Activated B cell treated with CpG ODN at 0.5 μM for 24 hours (primary cell): ENCODE results near the gene RYK. TPM values are rescaled to one million over a fixed set of nuclear protein-coding genes. Genes with fewer than 3 reads are reported as not detected.
A peak's percentile ranks its signal among the peaks of the same experiment; 100 is the strongest.

Experiments used
- ATAC-seq: fragments of 200-7000 bp; cut with Tn5 transposase; one replicate; pipeline ENCODE4 v1.10.0; 2021; ENCODE audit warnings: low read depth, mild to moderate bottlenecking, moderate library complexity
- CTCF ChIA-PET: fragments of 350-600 bp; sonication (Branson Sonifier 250); formaldehyde crosslinking; loops from one replicate; lab custom pipeline; 2021; ENCODE audit warnings: antibody characterized with exemption; lab: Charles Lee
- POLR2A ChIA-PET: fragments of 350-600 bp; sonication (Branson Sonifier 250); formaldehyde crosslinking; loops from one replicate; lab custom pipeline; 2021; ENCODE audit warnings: antibody characterized with exemption; lab: Charles Lee
- DNase-seq: peaks from one replicate; pipeline ENCODE4 v3.0.0; 2022
- H3K27ac Mint-ChIP-seq: one replicate; pipeline ENCODE4 v1.8.0; 2020; ENCODE audit warnings: mixed read lengths
- H3K27me3 Mint-ChIP-seq: one replicate; pipeline ENCODE4 v1.8.0; 2021; ENCODE audit warnings: mixed read lengths
- H3K36me3 Mint-ChIP-seq: one replicate; pipeline ENCODE4 v1.8.0; 2021; ENCODE audit warnings: low read depth, mixed read lengths
- H3K4me1 Mint-ChIP-seq: one replicate; pipeline ENCODE4 v1.8.0; 2021; ENCODE audit warnings: mixed read lengths
- H3K4me3 Mint-ChIP-seq: one replicate; pipeline ENCODE4 v1.8.0; 2020; ENCODE audit warnings: mild to moderate bottlenecking, mixed read lengths
- H3K9me3 Mint-ChIP-seq: one replicate; pipeline ENCODE4 v1.8.0; 2020; ENCODE audit warnings: mixed read lengths
- CTCF ChIP-seq: fragments of 200-600 bp; IDR thresholded peaks from one replicate; pipeline ENCODE4 v1.8.0; 2022; ENCODE audit warnings: antibody characterized with exemption, mild to moderate bottlenecking
- intact Hi-C: fragments of 100-400 bp; cut with micrococcal nuclease; formaldehyde crosslinking; loops from one replicate; pipeline ENCODE4 v1.15.1; 2024
- total RNA-seq: library from RNA; stranded (reverse); gene quantifications from 2 replicates; pipeline ENCODE4 v1.2.3, GENCODE V29; 2022

The RYK gene
- total RNA-seq, 1 donor from 2014 or later: 38.8 TPM

GRCh38 chr3:134216191-134216764 lies 34.4 kb downstream of the RYK start:
- CTCF ChIA-PET: interaction anchor here (6.2 to 6.4 kb wide), 2 partner anchors 18 to 258 kb away, joined by 66 to 109 read pairs; no protein-coding TSS in a partner anchor
- intact Hi-C loops: no loop called here
- no peak overlapping the region for H3K27ac Mint-ChIP-seq
- H3K27me3 Mint-ChIP-seq: no peaks in the 10 kb centered on the region
- no peaks in the 10 kb centered on the region for H3K9me3 Mint-ChIP-seq
- H3K36me3 Mint-ChIP-seq: peaks cover 32% of the 10 kb centered on the region
- no peak for DNase-seq
- H3K4me1 Mint-ChIP-seq: peaks cover 18% of the 10 kb centered on the region
- TF ChIP-seq CTCF: no peak
- H3K4me3 Mint-ChIP-seq: no peak overlapping the region
- ATAC-seq: no peak
- POLR2A ChIA-PET: no interaction called here

- Mint-ChIP-seq H3K4me3 (no peak overlapping the region), H3K9me3 (no peaks in the 10 kb centered on the region), H3K36me3 (peaks cover 33% of the 10 kb centered on the region), H3K27me3 (no peaks in the 10 kb centered on the region), H3K4me1 (peaks cover 18% of the 10 kb centered on the region), H3K27ac (no peak overlapping the region)
- intact Hi-C loops: loop anchor here (5.0 kb wide), 1 partner anchor 163 kb away; no protein-coding TSS in a partner anchor
- no peak for DNase-seq
- TF ChIP-seq CTCF: no peak
- POLR2A ChIA-PET: no interaction called here
- ATAC-seq: no peak
- CTCF ChIA-PET: interaction anchor here (1.3 to 6.4 kb wide), 4 partner anchors 10 to 260 kb away, joined by 4 to 109 read pairs (median 41); no protein-coding TSS in a partner anchor
Measured at GRCh38 chr3:134214239-134214638, 36.4 kb downstream of the RYK start.

- peaks cover 18% of the 10 kb centered on the region for H3K4me1 Mint-ChIP-seq
- H3K27ac Mint-ChIP-seq: no peak overlapping the region
Measured at GRCh38 chr3:134212967-134213665, 37.5 kb downstream of the RYK start.

GRCh38 chr3:134211797-134212196 lies 38.9 kb downstream of the RYK start:
- no peaks in the 10 kb centered on the region for H3K9me3 Mint-ChIP-seq
- ATAC-seq: peak; percentile 50
- POLR2A ChIA-PET: interaction anchor here (0.6 to 1.4 kb wide), 2 partner anchors 274 to 291 kb away, joined by 5 read pairs; partner anchors contain the start of genes ANAPC13 and CEP63

More at GRCh38 chr3:134212967-134213665, 37.5 kb downstream of the RYK start:
- no peaks in the 10 kb centered on the region for H3K9me3 Mint-ChIP-seq
- peak; percentile 82 for ATAC-seq
- peak; percentile 47 for TF ChIP-seq CTCF
- H3K27me3 Mint-ChIP-seq: no peaks in the 10 kb centered on the region
- CTCF ChIA-PET: interaction anchor here (0.6 to 6.4 kb wide), 27 partner anchors 12 to 290 kb away, joined by 3 to 109 read pairs (median 5); partner anchors contain the start of genes ANAPC13 and CEP63
- H3K4me3 Mint-ChIP-seq: no peak overlapping the region
- intact Hi-C loops: loop anchor here (1.0 to 5.0 kb wide), 7 partner anchors 11 to 261 kb away; partner anchors contain the start of gene RYK
- H3K36me3 Mint-ChIP-seq: peaks cover 34% of the 10 kb centered on the region
- peak; percentile 73 for DNase-seq
- POLR2A ChIA-PET: interaction anchor here (1.4 kb wide), 1 partner anchor 273 kb away, joined by 5 read pairs; the partner anchor contains the start of genes ANAPC13 and CEP63

More at GRCh38 chr3:134211797-134212196, 38.9 kb downstream of the RYK start:
- CTCF ChIA-PET: interaction anchor here (0.8 to 6.4 kb wide), 17 partner anchors 13 to 291 kb away, joined by 3 to 109 read pairs (median 8); no protein-coding TSS in a partner anchor
- intact Hi-C loops: loop anchor here (2.0 to 5.0 kb wide), 3 partner anchors 15 to 166 kb away; no protein-coding TSS in a partner anchor
- no peak for TF ChIP-seq CTCF
- Mint-ChIP-seq H3K36me3 (peaks cover 41% of the 10 kb centered on the region), H3K4me3 (no peak overlapping the region), H3K4me1 (peaks cover 18% of the 10 kb centered on the region), H3K27ac (no peak overlapping the region), H3K27me3 (no peaks in the 10 kb centered on the region)
- no peak for DNase-seq
